ENCODE results near the gene S100PBP. TPM values are rescaled to one million over a fixed set of nuclear protein-coding genes. Genes with fewer than 3 reads are reported as not detected.
"Not testable (repeated sequence)": the region's sequence is repeated elsewhere in the genome, so short reads cannot be mapped to it uniquely, and the experiment has no call there.

Gene S100PBP
- total RNA-seq, 6 donors from 2014 or later: 20.8 to 85.9 (median 34.9) TPM

DNA sequence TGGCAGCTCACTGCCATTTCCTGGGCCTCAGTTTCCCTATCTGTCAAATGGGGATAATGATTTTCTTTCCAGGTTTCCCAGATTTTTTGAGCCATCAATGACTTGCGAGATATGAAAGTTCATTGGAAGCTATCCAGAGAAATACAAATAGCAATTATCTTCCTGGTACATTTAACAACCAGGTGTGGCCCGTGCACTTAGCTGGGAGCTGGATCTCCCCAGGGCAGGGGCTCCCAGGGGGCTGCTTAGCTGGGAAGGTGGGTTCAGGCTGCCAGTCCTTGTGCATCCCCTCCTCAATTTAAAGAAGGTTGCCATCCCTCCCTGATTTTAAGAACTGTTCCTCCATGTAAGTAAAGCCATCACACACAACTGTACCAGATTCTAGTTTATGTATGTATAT is 87.3 kb downstream of the S100PBP start:
- WGBS, 2 donors: 59 to 67% methylated on average over 2 of the region's 2 CpGs
- no peak for ATAC-seq (ENCODE audit: low FRiP score in 2 of 2)
- no peaks in the 10 kb centered on the region for H3K36me3 ChIP-seq
- no peak for TF ChIP-seq POLR2AphosphoS5 (IDR thresholded peaks at IDR 0.05)
- no peak for TF ChIP-seq POLR2A (IDR thresholded peaks at IDR 0.05)
- TF ChIP-seq CTCF (IDR thresholded peaks at IDR 0.05): no peak
- TF ChIP-seq EP300 (IDR thresholded peaks at IDR 0.05): no peak
- no peak overlapping the region for H3K4me3 ChIP-seq
- H3K9me3 ChIP-seq: no peaks in the 10 kb centered on the region
- H3K27me3 ChIP-seq: peaks cover 0 to 8% (median 3%) of the 10 kb centered on the region in 4 donors
- peaks cover 8 to 19% (median 14%) of the 10 kb centered on the region in 4 donors for H3K4me1 ChIP-seq
- no peak for DNase-seq
- H3K27ac ChIP-seq: no peak overlapping the region

GRCh38 chr1:32905588-32905987 is 88.1 kb downstream of the S100PBP start:
- not testable (repeated sequence) for H3K4me3 ChIP-seq; H3K36me3 ChIP-seq; H3K27me3 ChIP-seq; H3K27ac ChIP-seq; DNase-seq; H3K9me3 ChIP-seq; ATAC-seq (ENCODE audit: low FRiP score in 2 of 2)
- WGBS, 2 donors: 81 to 85% methylated on average over 10 of the region's 10 CpGs
- peaks cover 4 to 13% (median 10%) of the 10 kb centered on the region in 4 donors for H3K4me1 ChIP-seq

- no peak overlapping the region for H3K27ac ChIP-seq
Observed at GRCh38 chr1:32906654-32907053, 89.2 kb downstream of the S100PBP start.

GRCh38 chr1:32907435-32907834 is 90.0 kb downstream of the S100PBP start:
- DNase-seq (no peak), ATAC-seq (ENCODE audit: low FRiP score in 2 of 2) (no peak)
- no peak overlapping the region for H3K27ac ChIP-seq
- H3K9me3 ChIP-seq: no peaks in the 10 kb centered on the region
- no peaks in the 10 kb centered on the region for H3K27me3 ChIP-seq
- H3K36me3 ChIP-seq: no peaks in the 10 kb centered on the region
- H3K4me1 ChIP-seq: peaks cover 0 to 4% (median 0%) of the 10 kb centered on the region in 4 donors
- no peak for TF ChIP-seq POLR2AphosphoS5 (IDR thresholded peaks at IDR 0.05)
- no peak for TF ChIP-seq CTCF (IDR thresholded peaks at IDR 0.05)
- 20 to 24% methylated on average over 4 of the region's 4 CpGs for WGBS, 2 donors
- no peak overlapping the region for H3K4me3 ChIP-seq

More at GRCh38 chr1:32906654-32907053, 89.2 kb downstream of the S100PBP start:
- no peak for DNase-seq
- ATAC-seq (ENCODE audit: low FRiP score in 2 of 2): no peak
- H3K9me3 ChIP-seq: no peaks in the 10 kb centered on the region
- TF ChIP-seq POLR2AphosphoS5 (IDR thresholded peaks at IDR 0.05) (no peak), EP300 (IDR thresholded peaks at IDR 0.05) (no peak), CTCF (IDR thresholded peaks at IDR 0.05) (no peak), POLR2A (IDR thresholded peaks at IDR 0.05) (no peak)
- H3K4me3 ChIP-seq: no peak overlapping the region
- H3K27me3 ChIP-seq: no peaks in the 10 kb centered on the region
- peaks cover 0 to 6% (median 2%) of the 10 kb centered on the region in 4 donors for H3K4me1 ChIP-seq
- no peaks in the 10 kb centered on the region for H3K36me3 ChIP-seq
- 85 to 92% methylated on average over 6 to 7 of the region's 7 CpGs for WGBS, 2 donors

Other genes with a start within 250 kb of the S100PBP start
- gene ZBTB8OS, start 167.1 kb upstream of the S100PBP start, total RNA-seq: 10 to 100 TPM; 24.4 to 43.9 (median 37.3) TPM
- gene RBBP4, start 166.4 kb upstream of the S100PBP start, total RNA-seq: 100 to 1,000 TPM in 5 of 6 donors, 10 to 100 TPM in 1; 72.8 to 161 (median 131) TPM
- 10 to 100 TPM; 12.0 to 33.5 (median 25.8) TPM for gene SYNC, start 114.9 kb upstream of the S100PBP start, total RNA-seq
- gene YARS1, start 295 bp upstream of the S100PBP start, total RNA-seq: 100 to 1,000 TPM in 3 of 6 donors, 10 to 100 TPM in 3; 82.1 to 110 (median 95.1) TPM
- gene FNDC5, start 53.3 kb downstream of the S100PBP start, total RNA-seq: 10 to 100 TPM in 1 of 6 donors, 1 to 10 TPM in 2, under 1 TPM in 1, not detected in 2; 0.30 to 10.3 (median 2.2) TPM
- gene HPCA, start 68.8 kb downstream of the S100PBP start, total RNA-seq: not detected
- 10 to 100 TPM; 37.7 to 94.1 (median 58.6) TPM for gene TMEM54, start 83.7 kb downstream of the S100PBP start, total RNA-seq
- 10 to 100 TPM; 28.7 to 44.5 (median 37.4) TPM for gene RNF19B, start 147.2 kb downstream of the S100PBP start, total RNA-seq
- gene AK2, start 219.2 kb downstream of the S100PBP start, total RNA-seq: 100 to 1,000 TPM in 5 of 6 donors, 10 to 100 TPM in 1; 90.1 to 123 (median 115) TPM